LHCN-M2 (cell line): ENCODE results near the gene SPG11. TPM values are rescaled to one million over a fixed set of nuclear protein-coding genes. Genes with fewer than 3 reads are reported as not detected.
"Not testable (repeated sequence)": the region's sequence is repeated elsewhere in the genome, so short reads cannot be mapped to it uniquely, and the experiment has no call there.

ENCODE experiments used
- DNase-seq: peaks from one replicate; pipeline ENCODE4 v3.0.0-alpha.2; 2012; ENCODE audit warnings: low read depth
- total RNA-seq: library from RNA; depleted of rRNA; stranded (reverse); fragments of >200 nt; gene quantifications from 2 replicates; pipeline ENCODE4 v1.2.3, GENCODE V29; 2014

Gene SPG11
- total RNA-seq, 1 experiment from 2014 or later = 46.4 TPM

DNA sequence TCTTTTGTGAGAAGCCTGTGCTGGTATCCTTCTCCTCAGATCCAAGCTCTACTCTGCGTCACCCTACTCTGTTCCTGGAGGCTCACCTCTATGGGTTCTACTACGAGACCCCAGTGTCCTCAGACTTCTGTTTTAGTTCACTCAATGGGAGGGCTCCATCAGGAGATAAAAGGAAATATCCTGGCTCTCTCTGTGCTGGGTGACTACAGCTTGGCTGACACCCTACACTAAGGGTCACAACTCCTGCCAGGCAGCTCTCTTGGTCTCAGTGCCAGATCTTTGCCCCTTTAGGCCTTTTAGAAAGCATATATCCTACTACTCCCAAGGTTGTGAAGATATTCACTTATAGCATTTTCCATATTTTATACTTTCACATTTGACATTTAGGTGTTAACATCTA lies 46.5 kb downstream of the SPG11 start:
- DNase-seq = no peak

DNA sequence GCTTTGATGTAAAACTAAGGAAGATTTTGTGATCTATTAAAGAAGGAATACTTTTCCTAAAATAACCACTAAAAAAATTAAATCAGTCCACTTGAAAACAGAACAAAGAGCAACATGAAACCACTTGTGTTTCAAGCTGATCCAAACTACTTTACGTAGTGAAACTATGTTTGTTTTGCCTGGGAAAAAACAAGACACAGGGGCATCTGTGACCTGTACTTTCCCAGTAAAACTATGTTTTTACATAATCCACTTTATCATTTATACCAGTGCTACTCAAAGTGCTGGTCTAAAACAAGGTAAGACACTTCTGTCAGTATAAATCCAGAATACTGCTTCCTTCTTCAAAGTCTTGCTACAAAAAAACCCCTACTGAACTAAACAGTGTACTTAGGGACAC lies 56.7 kb downstream of the SPG11 start:
- no peak for DNase-seq

DNA sequence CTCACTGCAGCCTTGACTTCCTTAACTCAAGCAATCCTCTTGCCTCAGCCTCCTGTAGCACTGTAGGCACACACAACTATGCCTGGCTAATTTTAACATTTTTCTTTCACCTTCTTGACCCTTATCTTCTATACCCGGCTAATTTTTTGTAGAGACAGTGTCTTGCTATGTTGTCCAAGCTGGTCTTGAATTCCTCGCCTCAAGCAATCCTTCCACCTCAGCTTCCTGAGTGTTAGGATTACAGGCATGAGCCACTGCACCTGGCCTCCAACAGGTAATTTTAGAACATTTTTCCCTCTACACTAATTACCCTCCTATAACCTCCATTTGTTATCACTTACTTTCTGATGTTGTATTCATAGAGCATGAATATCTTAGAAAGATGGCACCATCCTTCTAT lies 60.3 kb downstream of the SPG11 start:
- no peak for DNase-seq

DNA sequence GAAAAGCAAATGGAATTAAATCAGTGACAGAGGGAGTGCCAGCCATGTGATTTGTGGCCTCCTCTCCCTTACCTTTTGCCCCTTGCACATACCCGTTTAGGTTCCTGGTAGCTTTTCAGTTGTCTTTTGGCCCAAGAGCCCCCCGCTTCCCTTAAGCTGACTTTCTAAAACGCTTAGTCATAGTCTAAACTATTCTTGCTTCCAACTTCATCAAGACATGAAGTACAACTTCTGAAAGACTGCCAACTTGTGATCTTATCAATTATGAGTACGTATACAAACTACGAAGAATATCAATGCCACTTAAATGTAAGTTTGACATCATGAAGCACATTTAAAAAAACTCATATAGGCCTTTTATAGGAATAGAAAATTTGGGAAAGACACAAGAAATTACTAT lies 64.6 kb downstream of the SPG11 start:
- DNase-seq = no peak

DNA sequence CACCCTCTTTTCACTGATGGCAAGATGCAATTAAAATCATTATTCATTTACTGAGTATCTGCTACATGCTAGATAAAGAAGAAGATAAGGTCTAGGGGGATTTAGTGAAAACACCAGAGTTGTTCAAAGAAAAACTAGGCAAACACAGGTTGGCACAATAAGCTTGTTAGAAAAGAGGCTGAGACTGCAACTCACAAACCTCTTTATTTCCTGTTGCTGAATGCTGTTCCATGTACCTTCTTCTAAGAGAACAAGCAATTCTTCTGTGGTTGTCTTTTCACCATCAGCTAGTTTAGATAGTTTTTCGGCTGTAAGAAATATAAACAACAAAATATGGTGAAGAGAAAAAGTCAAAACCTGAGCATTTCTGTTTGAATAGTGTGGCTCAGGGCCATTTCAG lies 65.4 kb downstream of the SPG11 start:
- DNase-seq = no peak

DNA sequence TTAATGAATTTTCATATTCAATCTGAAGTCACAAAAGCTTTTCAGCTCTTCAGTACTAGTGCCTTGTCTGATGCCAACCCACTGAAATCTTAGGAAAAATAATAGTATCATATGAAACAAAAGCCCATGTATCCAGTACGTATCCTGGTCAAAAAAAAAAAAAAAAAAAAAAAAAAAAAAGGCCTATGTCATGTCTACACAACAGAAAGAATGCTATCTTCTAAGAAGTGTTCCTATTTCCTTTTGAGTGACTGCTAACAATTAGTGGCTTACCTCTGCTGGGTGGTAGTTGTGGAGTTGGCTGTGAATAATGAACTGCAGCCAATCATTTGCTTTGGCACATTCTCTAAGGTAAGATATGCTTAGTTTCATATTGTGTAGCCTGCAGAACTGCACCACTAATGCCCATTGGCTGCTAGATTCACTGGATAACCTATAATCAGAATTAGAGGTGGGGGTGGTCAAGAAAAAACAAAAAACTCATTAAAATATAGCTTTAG lies 66.9 kb downstream of the SPG11 start:
- no peak for DNase-seq

DNA sequence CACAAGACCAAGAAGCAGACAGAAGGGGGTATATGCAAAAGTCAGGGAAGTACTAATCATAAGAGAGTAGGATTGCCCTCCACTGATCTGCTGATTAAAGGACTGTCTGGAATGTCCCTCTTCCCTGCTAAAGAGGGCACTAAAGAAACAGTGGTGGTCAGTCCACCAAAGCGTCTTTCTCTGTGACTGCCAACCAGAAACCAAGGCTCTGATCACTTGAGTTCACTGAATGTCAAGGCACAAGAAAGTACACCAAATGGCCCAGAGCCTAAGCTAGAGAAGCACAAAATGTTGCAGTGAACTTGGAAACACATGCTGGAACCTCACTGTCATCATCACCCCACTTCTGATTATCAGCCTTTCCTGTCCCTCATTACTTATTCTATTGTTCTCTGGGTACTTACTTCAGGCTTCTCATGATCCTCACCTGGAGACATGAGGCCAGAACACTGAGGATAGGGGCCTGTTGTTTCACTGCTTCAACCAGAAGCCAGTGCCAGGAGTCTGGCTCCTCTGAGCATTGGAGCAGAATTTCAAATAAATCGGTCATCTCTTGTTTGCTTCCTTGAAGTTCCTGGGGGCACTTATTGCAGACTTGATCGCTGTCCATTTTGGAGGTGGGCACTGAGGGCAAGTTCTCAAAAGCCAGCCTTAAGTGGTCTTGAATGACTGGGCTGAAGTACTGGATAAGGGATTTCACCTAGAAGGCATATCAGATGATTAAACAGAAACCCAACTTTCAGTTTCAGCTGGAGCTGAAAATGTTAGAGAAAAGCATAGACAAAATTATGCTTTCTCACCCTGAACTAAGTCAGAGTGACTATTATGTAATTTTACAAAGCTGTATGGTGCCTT lies 67.6 kb downstream of the SPG11 start:
- DNase-seq = no peak

DNA sequence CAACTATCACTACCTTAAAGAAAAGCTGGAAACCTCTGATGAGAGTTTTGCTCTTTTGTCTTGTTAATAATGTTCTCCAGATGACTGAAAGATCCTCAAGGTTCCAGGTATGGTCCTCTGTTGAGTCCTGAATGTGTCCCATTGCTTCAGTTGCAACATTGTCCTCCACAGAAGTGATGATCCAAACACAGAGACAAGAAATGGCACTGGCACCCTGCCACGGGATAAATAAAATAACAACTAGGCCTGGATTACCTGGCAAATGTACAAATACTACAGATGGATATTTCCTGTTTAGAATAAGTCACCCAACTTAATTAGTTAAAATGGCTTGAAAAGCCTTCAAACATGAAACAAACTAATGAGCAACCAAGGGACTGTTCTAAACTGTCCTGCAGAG lies 68.2 kb downstream of the SPG11 start:
- DNase-seq = no peak

DNA sequence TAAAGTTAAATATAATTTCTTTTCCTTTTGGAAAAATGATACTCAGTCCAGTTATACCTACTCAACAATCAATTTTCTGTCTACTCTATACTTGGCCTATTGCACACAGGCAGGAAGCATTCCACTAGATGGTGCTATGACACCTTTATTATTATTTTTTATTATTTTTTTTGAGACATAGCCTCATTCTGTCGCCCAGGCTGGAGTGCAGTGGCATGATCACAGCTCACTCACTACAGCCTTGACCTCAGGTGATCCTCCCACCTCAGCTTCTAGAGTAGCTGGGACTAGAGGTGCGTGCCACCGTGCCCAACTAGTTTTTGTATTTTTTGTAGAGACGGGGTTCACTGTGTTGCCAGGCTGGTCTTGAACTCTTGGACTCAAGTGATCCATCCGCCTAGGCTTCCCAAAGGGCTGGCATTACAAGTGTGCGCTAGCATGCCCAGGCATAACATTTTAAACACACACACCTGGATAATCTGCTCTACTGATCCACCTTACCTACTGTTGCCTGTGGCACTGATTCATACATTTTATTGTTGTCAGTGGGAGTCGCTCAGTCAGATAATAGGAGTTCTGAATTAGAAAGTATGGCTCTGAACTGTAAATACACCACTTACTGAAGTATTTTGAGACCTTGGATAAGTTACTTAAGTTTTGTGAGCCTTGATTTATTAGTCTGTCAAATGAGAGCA lies 70.3 kb downstream of the SPG11 start:
- DNase-seq = peak; percentile 10

DNA sequence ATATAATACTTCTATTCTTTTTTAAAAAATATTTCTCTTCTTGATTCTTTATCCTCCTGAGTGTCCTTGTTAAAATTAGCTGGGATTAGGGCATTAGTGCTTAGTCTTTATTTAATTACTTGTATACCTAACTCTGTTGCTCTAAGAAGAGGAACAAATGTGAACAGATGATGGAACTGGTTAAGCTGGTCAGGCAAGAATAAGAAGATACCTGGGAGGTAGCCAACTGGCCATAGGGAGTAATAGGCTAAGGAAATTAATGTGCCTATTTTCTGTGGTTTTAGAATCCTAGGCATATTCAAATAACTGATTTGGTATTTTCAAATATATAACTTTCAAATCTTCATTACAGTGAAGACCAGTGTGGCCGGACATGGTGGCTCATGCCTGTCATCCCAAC lies 72.1 kb downstream of the SPG11 start:
- DNase-seq = no peak

DNA sequence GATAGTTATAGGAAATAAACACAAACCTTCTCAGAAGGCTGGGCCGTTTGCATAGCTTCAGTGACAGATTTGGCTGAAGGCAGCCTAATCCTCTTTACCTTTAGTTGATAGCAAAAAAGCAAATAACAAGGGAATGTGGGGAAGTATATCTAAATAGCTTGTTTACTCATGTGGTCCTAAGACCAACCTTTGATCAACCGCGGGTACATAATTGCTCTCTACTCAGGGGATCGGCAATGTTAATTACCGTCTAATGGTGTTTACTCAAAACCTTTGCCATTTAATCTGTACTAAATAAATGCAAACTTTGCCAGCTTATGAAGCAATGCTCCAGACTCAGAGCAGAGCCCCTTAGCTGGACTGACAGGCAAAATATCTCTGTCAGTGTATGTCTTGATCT lies 74.9 kb downstream of the SPG11 start:
- no peak for DNase-seq

DNA sequence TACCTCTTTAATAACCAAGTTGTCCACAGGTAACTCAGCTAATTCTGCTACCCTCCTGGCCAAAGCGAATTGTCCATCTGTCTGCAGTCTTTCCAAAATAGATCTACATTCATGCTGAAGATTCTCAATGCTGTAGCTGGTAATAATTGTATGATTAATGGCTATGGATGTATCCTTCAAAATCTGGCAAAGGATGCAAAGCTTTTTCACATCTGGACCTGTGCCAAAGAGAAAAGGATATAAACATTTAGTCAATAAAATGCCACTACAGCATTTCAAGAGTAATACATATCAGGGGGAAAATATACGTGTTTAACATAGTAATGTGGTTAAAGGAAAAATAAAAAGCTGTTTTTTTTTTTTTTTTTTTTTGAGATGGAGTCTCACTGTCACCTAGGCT lies 77.8 kb downstream of the SPG11 start:
- no peak for DNase-seq

DNA sequence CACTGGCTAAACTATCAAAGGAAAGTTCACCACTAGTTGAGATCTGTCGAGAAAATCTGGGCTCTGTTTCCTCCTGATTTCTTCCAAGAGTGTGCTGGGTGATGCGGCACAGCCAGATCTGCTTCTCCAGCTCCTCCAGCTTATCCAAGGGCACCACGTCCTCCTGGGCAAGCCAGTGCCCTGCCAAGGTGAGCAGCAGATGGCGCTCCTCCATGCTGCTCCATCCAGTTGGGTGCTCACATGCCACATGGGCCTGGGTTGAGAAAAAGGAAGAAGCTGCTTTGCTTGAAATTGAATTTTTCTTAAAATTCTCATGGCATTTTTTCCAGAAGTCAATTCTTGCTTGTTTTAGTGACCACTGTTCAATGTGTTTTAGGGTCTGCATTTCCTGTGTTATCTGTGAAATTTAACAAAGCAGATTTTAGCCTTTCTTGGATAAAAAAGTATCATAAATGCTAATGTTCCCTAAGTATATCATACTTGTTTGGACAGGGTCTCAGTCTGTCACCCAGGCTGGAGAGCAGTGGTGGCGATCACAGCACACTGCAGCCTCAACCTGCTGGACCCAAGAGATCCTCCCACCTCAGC lies 79.2 kb downstream of the SPG11 start:
- DNase-seq = peak; percentile 36

DNA sequence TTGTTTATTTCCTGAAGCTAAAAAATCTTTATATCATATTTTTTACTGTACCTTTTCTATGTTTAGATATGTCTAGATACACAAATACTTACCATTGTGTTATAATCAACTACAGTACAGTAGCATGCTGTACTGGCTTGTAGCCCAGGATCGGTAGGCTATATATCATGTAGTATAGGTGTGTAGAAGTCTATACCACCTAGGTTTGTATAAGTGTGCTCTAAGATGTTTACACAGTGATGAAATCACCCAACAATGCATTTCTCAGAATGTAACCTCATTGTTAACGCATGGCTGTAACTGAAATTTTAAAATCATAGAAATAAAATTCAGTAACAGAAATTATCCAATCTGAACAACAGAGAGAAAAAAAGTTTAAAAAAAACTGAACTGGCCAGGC lies 83.4 kb downstream of the SPG11 start:
- no peak for DNase-seq

DNA sequence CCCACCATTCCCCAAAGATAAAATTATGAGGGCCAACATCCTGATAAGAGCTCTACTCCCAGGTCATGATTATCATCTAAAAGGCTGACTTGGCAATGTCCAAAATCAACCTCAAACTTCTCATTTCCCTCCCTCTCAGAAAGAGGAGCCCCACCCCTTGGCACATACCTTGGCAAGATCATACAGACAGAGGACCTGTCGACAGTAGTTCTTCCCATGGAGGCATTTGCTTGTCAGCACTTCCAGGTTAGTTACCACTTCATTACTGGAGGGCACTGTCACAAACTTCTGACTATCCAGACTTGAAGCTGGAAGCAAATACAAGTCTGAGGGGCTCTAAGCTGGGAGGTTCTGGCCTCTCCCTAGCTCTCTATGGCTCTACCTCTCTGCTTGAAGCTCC lies 88.7 kb downstream of the SPG11 start:
- no peak for DNase-seq

DNA sequence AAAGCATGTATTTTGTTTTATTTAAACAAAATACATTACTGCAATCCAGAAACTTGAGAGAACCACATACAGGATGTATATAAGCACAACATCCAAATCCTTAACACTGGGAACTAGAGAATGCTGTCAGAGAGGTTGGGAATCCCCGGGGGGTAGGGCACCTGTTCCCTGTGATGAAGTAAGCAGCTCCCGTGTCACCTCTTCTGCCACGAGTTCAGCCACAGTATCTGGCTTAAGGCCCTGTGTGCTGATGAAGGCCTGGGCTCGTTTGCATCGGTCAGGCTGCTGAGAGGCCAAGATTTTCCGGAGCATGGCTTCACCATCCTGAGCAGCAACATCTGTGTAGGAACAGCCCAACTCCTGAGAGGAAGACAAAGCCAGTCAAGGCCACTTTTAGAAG lies 90.1 kb downstream of the SPG11 start:
- DNase-seq = peak; percentile 16

DNA sequence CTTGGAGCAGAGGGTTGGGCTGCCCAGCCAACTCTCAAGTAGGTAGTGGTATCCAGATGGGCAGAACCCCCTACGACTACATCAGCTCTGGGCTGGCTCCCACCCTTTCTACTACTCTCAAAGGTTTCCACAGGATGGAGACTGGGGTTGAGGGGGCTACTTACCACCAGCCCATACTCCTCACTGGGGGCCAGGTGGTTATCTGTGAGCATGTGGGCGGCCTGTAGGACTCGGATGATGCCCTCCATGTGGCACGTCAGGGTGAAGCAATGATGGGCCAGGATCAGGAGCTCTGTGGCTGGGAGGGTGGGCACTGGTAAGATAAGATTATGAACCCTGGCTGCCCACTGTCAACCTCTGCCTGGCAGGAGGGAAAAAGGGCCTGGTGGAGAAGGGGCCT lies 93.1 kb downstream of the SPG11 start:
- DNase-seq = no peak

DNA sequence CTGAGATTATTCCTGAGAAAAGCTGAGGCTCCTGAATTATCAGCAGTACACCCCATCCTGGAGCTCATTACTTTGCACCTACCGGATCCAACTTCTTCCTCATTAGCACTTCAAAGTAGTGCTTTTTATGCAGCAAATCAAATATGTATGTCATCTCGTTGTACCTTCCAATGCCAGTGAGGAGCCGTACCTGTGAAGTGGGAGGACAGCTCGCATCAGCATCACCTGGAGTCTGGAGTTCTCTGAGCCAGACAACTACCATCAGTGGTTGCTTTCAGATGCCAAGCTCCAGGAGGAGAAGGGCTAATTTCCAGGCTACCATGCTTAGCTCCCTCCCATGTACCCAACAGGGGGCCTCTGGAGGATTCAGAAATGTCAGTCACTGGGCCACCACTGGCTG lies 94.1 kb downstream of the SPG11 start:
- DNase-seq = no peak

DNA sequence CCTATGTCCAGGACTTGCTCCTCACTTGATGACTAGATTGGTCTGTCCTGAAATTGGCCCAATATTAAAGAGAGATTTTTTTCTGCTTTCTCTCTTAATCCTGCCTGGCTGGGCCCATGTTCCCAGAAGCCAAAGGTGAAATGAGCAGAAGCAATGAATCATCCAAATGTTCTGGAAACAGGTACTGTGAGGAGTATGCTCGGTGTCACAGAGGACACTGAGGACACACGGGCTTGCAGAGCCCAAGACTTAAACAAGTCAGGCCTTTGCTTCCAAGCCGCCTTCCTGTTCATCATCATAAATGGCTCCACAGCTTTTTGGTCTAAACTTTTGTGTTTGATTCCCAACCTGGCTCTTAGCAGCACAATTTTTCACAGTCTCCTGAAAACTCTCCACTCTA lies 95.1 kb downstream of the SPG11 start:
- DNase-seq = no peak

DNA sequence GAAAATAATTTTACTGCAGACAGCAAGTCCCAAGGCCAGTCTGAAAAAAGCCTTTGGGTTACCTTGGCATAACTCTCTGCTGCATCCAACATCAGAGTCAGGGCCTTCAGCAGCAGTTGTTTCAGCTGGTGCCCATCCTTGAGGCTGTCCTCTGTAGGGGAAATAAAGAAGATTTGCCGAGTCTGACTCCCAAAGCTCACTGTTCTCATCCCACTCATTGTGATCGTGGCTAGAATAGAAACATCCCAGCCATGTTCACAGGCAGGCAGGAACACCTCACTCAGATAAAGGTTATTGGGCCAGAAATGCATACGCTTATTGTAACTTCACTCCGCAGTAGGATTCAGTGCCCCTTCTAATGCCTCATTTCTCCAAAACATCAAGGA lies 97.3 kb downstream of the SPG11 start:
- DNase-seq = no peak

DNA sequence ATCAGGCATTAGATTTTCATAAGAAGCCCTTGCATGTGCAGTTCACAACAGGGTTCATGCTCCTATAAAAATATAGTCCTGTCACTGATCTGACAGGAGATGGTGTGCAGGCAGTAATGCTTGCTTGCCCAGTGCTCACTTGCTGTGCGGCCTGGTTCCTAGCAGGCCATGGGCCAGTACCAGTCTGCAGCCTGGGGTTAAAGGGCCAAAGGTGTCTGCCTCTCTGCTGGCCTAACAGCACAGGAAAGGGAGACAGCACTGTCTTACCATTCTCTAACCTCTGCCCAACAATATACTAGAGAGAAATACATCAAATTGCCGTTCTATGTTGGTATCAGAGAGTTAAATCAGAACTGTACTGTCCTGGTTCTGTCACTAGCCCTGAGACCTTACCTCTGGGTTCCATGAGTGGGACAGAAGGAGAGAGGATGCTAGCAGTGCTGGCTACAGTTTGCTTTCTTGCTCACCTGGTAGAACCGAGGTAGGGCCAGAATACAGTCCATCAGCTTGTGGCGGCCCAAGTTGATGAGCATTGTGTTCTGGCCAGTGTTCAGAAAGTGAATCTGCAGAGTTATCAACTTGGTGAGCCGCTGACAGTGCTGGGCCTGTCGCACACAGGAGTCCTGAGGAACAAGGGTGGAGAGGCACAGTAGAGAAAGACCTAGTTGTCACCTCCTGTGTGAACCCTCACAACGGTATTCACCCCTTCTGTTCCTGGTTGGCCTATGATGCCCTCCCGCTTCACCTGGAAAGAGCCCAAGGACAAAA lies 97.9 kb downstream of the SPG11 start:
- no peak for DNase-seq

DNA sequence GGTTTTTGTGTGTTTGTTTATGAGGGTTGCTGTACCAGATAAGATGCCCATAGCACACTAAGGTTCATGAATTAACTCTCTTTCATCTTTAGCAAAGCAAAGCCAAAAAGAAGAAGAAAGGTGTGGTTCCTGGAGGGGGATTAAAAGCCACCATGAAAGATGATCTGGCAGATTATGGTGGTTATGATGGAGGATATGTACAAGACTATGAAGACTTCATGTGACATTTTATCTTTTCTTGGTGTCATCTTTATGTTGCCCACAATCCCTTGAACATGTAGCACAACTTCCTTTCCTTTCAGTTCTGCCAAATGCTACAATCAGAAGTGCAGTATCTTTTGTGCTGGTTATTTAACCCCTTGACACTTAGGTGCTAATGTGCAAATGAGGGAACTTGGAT lies 102.5 kb downstream of the SPG11 start:
- not testable (repeated sequence) for DNase-seq
